A673 (cell line): ENCODE data around the gene ZNF335. TPM values are rescaled to one million over a fixed set of nuclear protein-coding genes. Genes with fewer than 3 reads are reported as not detected.

Source experiments
- BruUV-seq: library from RNA; stranded (reverse); fragments of 400-500 nt; replicated peaks from 2 replicates; lab custom pipeline; 2021; lab: Mats Ljungman, UMichigan
- CTCF ChIA-PET: fragments of 300-600 bp; sonication (Branson Sonifier 250); formaldehyde crosslinking; loops from one replicate; lab custom pipeline; 2022; ENCODE audit warnings: antibody characterized with exemption; lab: Charles Lee
- POLR2A ChIA-PET: fragments of 300-600 bp; sonication (Branson Sonifier 250); formaldehyde crosslinking; loops from one replicate; lab custom pipeline; 2022; ENCODE audit warnings: antibody characterized with exemption; ENCODE audit not compliant: low non-redundant PET; lab: Charles Lee
- DNase-seq: peaks from one replicate; pipeline ENCODE4 v3.0.0-alpha.2; 2015; ENCODE audit warnings: low spot score
- H3K27ac ChIP-seq: fragments of 200-600 bp; sonication (generic); 2 replicates; pipeline ENCODE4 v1.5.1; 2016; ENCODE audit warnings: mixed run types, low read depth, mild to moderate bottlenecking, mixed read lengths, antibody characterized with exemption, low read length; ENCODE audit not compliant: poor library complexity, severe bottlenecking
- H3K27me3 ChIP-seq: fragments of 200-600 bp; sonication (generic); replicated peaks from 2 replicates; pipeline ENCODE4 v1.6.1; 2017; ENCODE audit warnings: mixed run types, low read depth, mild to moderate bottlenecking, mixed read lengths, antibody characterized with exemption, low read length; ENCODE audit not compliant: insufficient read depth, poor library complexity
- H3K36me3 ChIP-seq: fragments of 200-600 bp; sonication (generic); 2 replicates; pipeline ENCODE4 v1.6.1; 2016; ENCODE audit warnings: mixed run types, mild to moderate bottlenecking, mixed read lengths, antibody characterized with exemption, low read length; ENCODE audit not compliant: insufficient read depth, poor library complexity, severe bottlenecking
- H3K4me1 ChIP-seq: fragments of 200-600 bp; sonication (generic); 2 replicates; pipeline ENCODE4 v1.6.1; 2017; ENCODE audit warnings: mixed run types, mild to moderate bottlenecking, mixed read lengths, antibody characterized with exemption, low read length; ENCODE audit not compliant: insufficient read depth, poor library complexity, severe bottlenecking
- H3K4me3 ChIP-seq: fragments of 200-600 bp; sonication (generic); 2 replicates; pipeline ENCODE4 v1.5.1; 2016; ENCODE audit warnings: low read depth, mixed run types, mild to moderate bottlenecking, mixed read lengths, low read length; ENCODE audit not compliant: poor library complexity, severe bottlenecking
- H3K9me3 ChIP-seq: fragments of 200-600 bp; sonication (generic); 2 replicates; pipeline ENCODE4 v1.6.1; 2016; ENCODE audit warnings: mixed run types, low read depth, mild to moderate bottlenecking, mixed read lengths, antibody characterized with exemption, low read length; ENCODE audit not compliant: poor library complexity, severe bottlenecking
- CTCF ChIP-seq: fragments of 300-800, 200-600 bp; sonication (generic); conservative IDR thresholded peaks from 2 replicates; pipeline ENCODE4 v1.5.1; 2017; ENCODE audit warnings: low read depth, mild to moderate bottlenecking, antibody characterized with exemption, low read length, moderate library complexity, mixed read lengths
- EZH2 ChIP-seq: fragments of 200-600 bp; sonication (generic); IDR thresholded peaks from 2 replicates; pipeline ENCODE4 v1.6.1; 2017; ENCODE audit warnings: borderline replicate concordance, low read depth, mild to moderate bottlenecking, mixed read lengths, antibody characterized with exemption, low read length; ENCODE audit not compliant: poor library complexity, severe bottlenecking
- intact Hi-C: fragments of 100-400 bp; cut with micrococcal nuclease; formaldehyde crosslinking; loops from one replicate; pipeline ENCODE4 v1.10.0; 2022; ENCODE audit not compliant: unreplicated experiment
- total RNA-seq: library from RNA; stranded (reverse); gene quantifications from 2 replicates; pipeline ENCODE4 v1.2.3, GENCODE V29; 2021

Gene ZNF335
- total RNA-seq, 1 experiment from 2014 or later = 31.9 TPM

GRCh38 chr20:45948261-45948733 lies 23.7 kb downstream of the ZNF335 start:
- ChIA-PET POLR2A (no interaction called here), CTCF (interaction anchor here (1.1 kb wide), 1 partner anchor 22 kb away, joined by 3 read pairs; no protein-coding TSS in a partner anchor)
- BruUV-seq = no TSS peak
- Histone ChIP-seq H3K27me3 (no peaks in the 10 kb centered on the region), H3K4me3 (no peak overlapping the region), H3K9me3 (no peaks in the 10 kb centered on the region), H3K27ac (no peak overlapping the region), H3K36me3 (peaks cover 95% of the 10 kb centered on the region), H3K4me1 (no peaks in the 10 kb centered on the region)
- intact Hi-C loops = no loop called here
- no peak for DNase-seq
- no peak for TF ChIP-seq EZH2
- TF ChIP-seq CTCF = no peak

GRCh38 chr20:45947110-45947866 lies 24.7 kb downstream of the ZNF335 start:
- Histone ChIP-seq H3K36me3 (peaks cover 96% of the 10 kb centered on the region), H3K4me3 (no peak overlapping the region), H3K27me3 (no peaks in the 10 kb centered on the region), H3K4me1 (no peaks in the 10 kb centered on the region), H3K9me3 (no peaks in the 10 kb centered on the region), H3K27ac (no peak overlapping the region)
- intact Hi-C loops = no loop called here
- BruUV-seq = no TSS peak
- TF ChIP-seq CTCF (no peak), EZH2 (no peak)
- no peak for DNase-seq
- ChIA-PET POLR2A (interaction anchor here (0.6 kb wide), 2 partner anchors 11 to 1190 kb away, joined by 3 read pairs; no protein-coding TSS in a partner anchor), CTCF (interaction anchor here (1.1 kb wide), 1 partner anchor 23 kb away, joined by 3 read pairs; no protein-coding TSS in a partner anchor)

GRCh38 chr20:45946149-45946970 lies 25.6 kb downstream of the ZNF335 start:
- Histone ChIP-seq H3K36me3 (peaks cover 89% of the 10 kb centered on the region), H3K4me1 (no peaks in the 10 kb centered on the region), H3K9me3 (no peaks in the 10 kb centered on the region), H3K27me3 (no peaks in the 10 kb centered on the region), H3K4me3 (no peak overlapping the region), H3K27ac (no peak overlapping the region)
- POLR2A ChIA-PET = interaction anchor here (0.6 kb wide), 1 partner anchor 10 kb away, joined by 3 read pairs; no protein-coding TSS in a partner anchor
- intact Hi-C loops = no loop called here
- TF ChIP-seq CTCF (no peak), EZH2 (no peak)
- DNase-seq = no peak
- CTCF ChIA-PET = no interaction called here
- BruUV-seq = no TSS peak
